ENCODE results near the gene INO80.

The INO80 gene

DNA sequence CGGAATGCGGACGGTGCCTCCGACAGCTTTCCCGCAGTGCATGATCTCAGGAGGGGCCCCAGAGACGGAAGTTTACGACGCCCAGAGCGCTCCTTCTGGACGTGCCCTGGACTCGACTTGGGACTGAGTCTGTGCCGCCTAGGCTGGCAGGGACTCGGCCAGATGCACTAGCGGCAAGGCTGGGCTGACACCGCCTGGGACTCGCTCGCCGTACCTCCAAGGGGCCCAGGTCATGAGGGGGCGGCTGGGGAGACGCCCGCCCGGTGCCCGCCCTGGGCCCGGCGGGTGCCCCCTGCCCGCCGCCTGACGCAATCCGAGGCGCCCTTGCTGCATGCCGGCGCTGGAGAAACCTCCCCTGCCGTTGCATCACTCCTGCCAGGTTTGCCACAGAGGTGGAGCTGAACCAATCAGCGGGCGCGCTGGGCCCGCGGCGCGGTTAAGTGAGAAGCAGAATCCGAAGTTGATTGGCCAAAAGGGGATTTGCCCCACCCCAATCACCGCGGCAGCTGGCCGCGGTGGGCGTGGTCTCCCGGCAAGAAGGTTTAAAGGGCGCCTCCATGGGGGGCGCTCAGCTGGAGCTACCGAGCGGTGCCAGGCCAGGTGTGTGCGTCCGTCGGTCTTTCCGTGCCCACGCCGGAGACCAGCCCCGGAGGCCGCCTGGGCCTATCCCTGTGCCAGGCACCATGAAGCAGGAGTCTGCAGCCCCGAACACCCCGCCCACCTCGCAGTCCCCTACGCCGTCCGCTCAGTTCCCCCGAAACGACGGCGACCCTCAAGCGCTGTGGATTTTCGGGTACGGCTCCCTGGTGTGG lies 163.0 kb downstream of the INO80 start, which contains the start of gene CHAC1:
Gene CHAC1, plus strand, starts transcription at position 571 of the 812 bp plus-strand sequence. Its CDS starts 113 bp downstream, at position 684.
- peaks cover 5 to 12% of the 10 kb centered on the region in 2 experiments for H3K27me3 ChIP-seq (ENCODE audit: control insufficient read depth in 1 of 2, insufficient read depth in 1 of 2, low read length in 2 of 2)
- peak within 1 kb of the TSS; percentile 29 to 86 for H3K4ac ChIP-seq (ENCODE audit: low read depth in 1 of 2, low read length in 2 of 2)
- under 1% methylated on average over 72 of the region's 72 CpGs for WGBS
- peak within 1 kb of the TSS; percentile 93 for H4K8ac ChIP-seq (ENCODE audit: low read length)
- peak within 1 kb of the TSS; percentile 79 to 90 for H3K4me3 ChIP-seq (ENCODE audit: insufficient read depth in 1 of 2, low read depth in 1 of 2, low read length in 2 of 2)
- peak within 1 kb of the TSS; percentile 89 for H3K9ac ChIP-seq (ENCODE audit: low read length)
- peak within 1 kb of the TSS in 1 of 2 experiments; percentile 45 for H3K14ac ChIP-seq (ENCODE audit: low read length in 2 of 2)
- H2BK120ac ChIP-seq (ENCODE audit: low read depth, low read length), result peak within 1 kb of the TSS; percentile 94
- peaks cover 36% of the 10 kb centered on the region for H3K4me1 ChIP-seq (ENCODE audit: control insufficient read depth, insufficient read depth, low read depth, low read length)
- H2BK12ac ChIP-seq (ENCODE audit: low read length in 2 of 2), result peak within 1 kb of the TSS in 1 of 2 experiments; percentile 87
- H2AFZ ChIP-seq (ENCODE audit: low read depth, low read length), result peak within 1 kb of the TSS; percentile 94
- peak within 1 kb of the TSS; percentile 85 for H3K18ac ChIP-seq (ENCODE audit: low read depth in 1 of 2, low read length in 2 of 2)
- H3K27ac ChIP-seq (ENCODE audit: low read length, poor library complexity, severe bottlenecking), result peak within 1 kb of the TSS; percentile 47
- peak; percentile 95 for DNase-seq
- no peak within 1 kb of the TSS for H2BK5ac ChIP-seq (ENCODE audit: low read depth, low read length, poor library complexity, severe bottlenecking)
- peak within 1 kb of the TSS; percentile 97 for H2BK15ac ChIP-seq (ENCODE audit: low read depth, poor library complexity, severe bottlenecking)
- peak within 1 kb of the TSS; percentile 90 for H4K91ac ChIP-seq (ENCODE audit: low read length)
- no peaks in the 10 kb centered on the region for H3K9me3 ChIP-seq (ENCODE audit: control insufficient read depth, low read length)
- H3K36me3 ChIP-seq (ENCODE audit: control insufficient read depth in 1 of 2, insufficient read depth in 2 of 2, low read depth in 1 of 2, low read length in 2 of 2), result peaks cover 0 to 22% of the 10 kb centered on the region in 2 experiments
- H3K4me2 ChIP-seq (ENCODE audit: low read length, poor library complexity, severe bottlenecking), result peak within 1 kb of the TSS; percentile 95
- H3K79me1 ChIP-seq (replicated peaks; ENCODE audit: low read length, poor library complexity, severe bottlenecking), result peaks cover 8% of the 10 kb centered on the region
- no peak within 1 kb of the TSS for H2AK5ac ChIP-seq (ENCODE audit: low read length, severe bottlenecking)
- H3K23ac ChIP-seq (ENCODE audit: low read length in 2 of 2), result peak within 1 kb of the TSS in 1 of 2 experiments; percentile 53

DNA sequence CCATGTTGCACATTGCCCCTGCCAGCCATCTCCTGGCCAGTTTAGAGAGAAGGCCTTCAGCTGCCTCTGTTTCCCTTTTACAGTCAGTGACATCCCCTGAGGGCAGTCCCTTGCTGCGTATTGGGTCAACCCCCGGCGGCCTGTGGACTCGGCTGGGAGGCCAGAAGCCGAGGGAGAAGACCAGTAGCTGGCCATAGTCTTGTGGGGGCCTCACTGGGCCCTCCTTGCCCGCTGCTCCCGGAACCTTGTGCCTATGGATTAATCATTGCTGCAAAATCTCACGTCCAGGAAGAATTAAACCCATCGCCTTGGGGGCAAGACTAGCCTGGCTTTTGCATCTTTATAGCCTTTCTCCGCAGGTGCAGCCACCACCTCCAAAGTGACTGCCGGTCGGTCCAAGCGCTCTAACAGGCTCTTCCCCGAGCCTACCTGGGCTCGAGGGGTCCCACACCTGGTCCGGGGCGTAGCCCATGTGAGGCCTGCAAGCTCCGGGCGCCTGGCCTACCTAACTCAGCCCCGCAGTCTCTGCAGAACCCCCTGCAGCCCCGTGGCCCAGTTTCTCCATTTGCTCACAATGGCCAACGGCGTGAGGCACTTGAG lies 163.7 kb downstream of the INO80 start:
- peaks cover 8% of the 10 kb centered on the region for H3K79me1 ChIP-seq (replicated peaks; ENCODE audit: low read length, poor library complexity, severe bottlenecking)
- no peak overlapping the region for H3K23ac ChIP-seq (ENCODE audit: low read length in 2 of 2)
- H3K18ac ChIP-seq (ENCODE audit: low read depth in 1 of 2, low read length in 2 of 2), result peak overlapping the region; percentile 47 to 81
- H3K4ac ChIP-seq (ENCODE audit: low read depth in 1 of 2, low read length in 2 of 2), result peak overlapping the region; percentile 29 to 86
- peaks cover 5 to 12% of the 10 kb centered on the region in 2 experiments for H3K27me3 ChIP-seq (ENCODE audit: control insufficient read depth in 1 of 2, insufficient read depth in 1 of 2, low read length in 2 of 2)
- peaks cover 34% of the 10 kb centered on the region for H3K4me1 ChIP-seq (ENCODE audit: control insufficient read depth, insufficient read depth, low read depth, low read length)
- H2AK5ac ChIP-seq (ENCODE audit: low read length, severe bottlenecking), result no peak overlapping the region
- peak overlapping the region; percentile 90 for H4K91ac ChIP-seq (ENCODE audit: low read length)
- peak overlapping the region; percentile 89 for H3K9ac ChIP-seq (ENCODE audit: low read length)
- no peak overlapping the region for H2BK5ac ChIP-seq (ENCODE audit: low read depth, low read length, poor library complexity, severe bottlenecking)
- peak overlapping the region in 1 of 2 experiments; percentile 37 for H3K14ac ChIP-seq (ENCODE audit: low read length in 2 of 2)
- H2BK12ac ChIP-seq (ENCODE audit: low read length in 2 of 2), result peak overlapping the region in 1 of 2 experiments; percentile 40
- peak overlapping the region; percentile 93 for H4K8ac ChIP-seq (ENCODE audit: low read length)
- H3K27ac ChIP-seq (ENCODE audit: low read length, poor library complexity, severe bottlenecking), result peak overlapping the region; percentile 47
- peaks cover 0 to 17% of the 10 kb centered on the region in 2 experiments for H3K36me3 ChIP-seq (ENCODE audit: control insufficient read depth in 1 of 2, insufficient read depth in 2 of 2, low read depth in 1 of 2, low read length in 2 of 2)
- WGBS, result 43% methylated on average over 23 of the region's 23 CpGs
- peak overlapping the region; percentile 53 for H3K4me2 ChIP-seq (ENCODE audit: low read length, poor library complexity, severe bottlenecking)
- peak overlapping the region; percentile 50 for H2BK15ac ChIP-seq (ENCODE audit: low read depth, poor library complexity, severe bottlenecking)
- H3K9me3 ChIP-seq (ENCODE audit: control insufficient read depth, low read length), result no peaks in the 10 kb centered on the region
- no peak for DNase-seq
- H2AFZ ChIP-seq (ENCODE audit: low read depth, low read length), result peak overlapping the region; percentile 43
- H2BK120ac ChIP-seq (ENCODE audit: low read depth, low read length), result peak overlapping the region; percentile 94
- H3K4me3 ChIP-seq (ENCODE audit: insufficient read depth in 1 of 2, low read depth in 1 of 2, low read length in 2 of 2), result peak overlapping the region; percentile 68 to 90

DNA sequence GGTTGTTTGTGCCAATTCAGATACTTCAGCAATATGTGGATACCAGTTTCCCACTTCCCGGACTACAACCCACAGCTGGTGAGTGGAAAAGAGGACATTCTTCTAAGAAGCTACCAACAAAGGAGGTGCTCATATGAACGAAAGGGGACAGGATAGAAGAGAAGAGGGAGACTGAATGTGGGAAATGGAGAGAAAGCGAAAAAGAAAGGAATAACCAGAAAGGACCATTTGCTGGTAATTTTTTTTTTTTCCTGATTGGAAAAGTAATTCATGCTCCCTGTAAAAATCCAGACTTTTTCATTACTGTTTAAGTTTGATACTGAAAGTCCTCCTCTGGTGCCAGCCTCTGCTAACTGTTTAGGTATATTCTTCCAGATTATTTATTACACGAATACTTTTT lies 164.3 kb downstream of the INO80 start:
- Histone ChIP-seq H3K18ac (ENCODE audit: low read depth in 1 of 2, low read length in 2 of 2) (no peak overlapping the region), H2BK5ac (ENCODE audit: low read depth, low read length, poor library complexity, severe bottlenecking) (no peak overlapping the region), H3K9me3 (ENCODE audit: control insufficient read depth, low read length) (no peaks in the 10 kb centered on the region), H2BK12ac (ENCODE audit: low read length in 2 of 2) (no peak overlapping the region), H2BK120ac (ENCODE audit: low read depth, low read length) (no peak overlapping the region), H3K27me3 (ENCODE audit: control insufficient read depth in 1 of 2, insufficient read depth in 1 of 2, low read length in 2 of 2) (peaks cover 5 to 12% of the 10 kb centered on the region in 2 experiments), H3K27ac (ENCODE audit: low read length, poor library complexity, severe bottlenecking) (no peak overlapping the region), H3K4me3 (ENCODE audit: insufficient read depth in 1 of 2, low read depth in 1 of 2, low read length in 2 of 2) (no peak overlapping the region), H3K4me1 (ENCODE audit: control insufficient read depth, insufficient read depth, low read depth, low read length) (peaks cover 31% of the 10 kb centered on the region), H2AFZ (ENCODE audit: low read depth, low read length) (no peak overlapping the region), H2AK5ac (ENCODE audit: low read length, severe bottlenecking) (no peak overlapping the region), H3K14ac (ENCODE audit: low read length in 2 of 2) (no peak overlapping the region), H3K23ac (ENCODE audit: low read length in 2 of 2) (no peak overlapping the region), H4K8ac (ENCODE audit: low read length) (no peak overlapping the region), H3K36me3 (ENCODE audit: control insufficient read depth in 1 of 2, insufficient read depth in 2 of 2, low read depth in 1 of 2, low read length in 2 of 2) (peaks cover 0 to 13% of the 10 kb centered on the region in 2 experiments), H4K91ac (ENCODE audit: low read length) (no peak overlapping the region), H3K4me2 (ENCODE audit: low read length, poor library complexity, severe bottlenecking) (no peak overlapping the region), H3K9ac (ENCODE audit: low read length) (no peak overlapping the region), H3K4ac (ENCODE audit: low read depth in 1 of 2, low read length in 2 of 2) (no peak overlapping the region), H3K79me1 (replicated peaks; ENCODE audit: low read length, poor library complexity, severe bottlenecking) (peaks cover 8% of the 10 kb centered on the region), H2BK15ac (ENCODE audit: low read depth, poor library complexity, severe bottlenecking) (no peak overlapping the region)
- no peak for DNase-seq
- WGBS, result 81% methylated on average over 2 of the region's 4 CpGs

DNA sequence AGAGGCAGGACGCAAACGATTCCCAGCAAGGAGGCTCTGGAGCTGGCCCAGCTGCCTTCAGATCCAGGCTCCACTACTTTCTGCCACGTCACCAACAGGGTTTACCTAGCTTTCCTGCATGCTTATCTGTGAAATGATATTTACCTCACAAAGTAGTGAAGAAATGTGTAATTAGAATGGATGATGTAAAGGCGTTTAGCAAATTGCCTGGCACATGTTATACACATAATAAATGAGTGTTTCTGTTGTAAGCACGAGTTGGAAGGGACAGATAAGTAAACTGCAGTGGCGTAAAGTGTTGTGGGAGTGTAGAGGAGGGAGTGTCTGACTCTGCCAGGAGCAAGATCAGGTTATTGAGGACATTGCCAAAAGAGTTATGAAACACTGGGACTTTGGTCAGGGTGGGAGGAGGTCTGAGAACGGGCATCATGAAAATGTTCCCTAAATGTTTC lies 166.3 kb downstream of the INO80 start:
- Histone ChIP-seq H4K8ac (ENCODE audit: low read length) (no peak overlapping the region), H2BK15ac (ENCODE audit: low read depth, poor library complexity, severe bottlenecking) (peak overlapping the region; percentile 4), H3K14ac (ENCODE audit: low read length in 2 of 2) (no peak overlapping the region), H3K27me3 (ENCODE audit: control insufficient read depth in 1 of 2, insufficient read depth in 1 of 2, low read length in 2 of 2) (peaks cover 5 to 14% of the 10 kb centered on the region in 2 experiments), H3K4me3 (ENCODE audit: insufficient read depth in 1 of 2, low read depth in 1 of 2, low read length in 2 of 2) (no peak overlapping the region), H2BK12ac (ENCODE audit: low read length in 2 of 2) (peak overlapping the region in 1 of 2 experiments; percentile 38), H3K23ac (ENCODE audit: low read length in 2 of 2) (peak overlapping the region in 1 of 2 experiments; percentile 18), H3K18ac (ENCODE audit: low read depth in 1 of 2, low read length in 2 of 2) (no peak overlapping the region), H3K4me1 (ENCODE audit: control insufficient read depth, insufficient read depth, low read depth, low read length) (peaks cover 15% of the 10 kb centered on the region), H2BK120ac (ENCODE audit: low read depth, low read length) (no peak overlapping the region), H2AFZ (ENCODE audit: low read depth, low read length) (no peak overlapping the region), H4K91ac (ENCODE audit: low read length) (no peak overlapping the region), H3K79me1 (replicated peaks; ENCODE audit: low read length, poor library complexity, severe bottlenecking) (peaks cover 3% of the 10 kb centered on the region), H2AK5ac (ENCODE audit: low read length, severe bottlenecking) (no peak overlapping the region), H3K9ac (ENCODE audit: low read length) (no peak overlapping the region), H3K36me3 (ENCODE audit: control insufficient read depth in 1 of 2, insufficient read depth in 2 of 2, low read depth in 1 of 2, low read length in 2 of 2) (no peaks in the 10 kb centered on the region), H3K4ac (ENCODE audit: low read depth in 1 of 2, low read length in 2 of 2) (no peak overlapping the region), H3K4me2 (ENCODE audit: low read length, poor library complexity, severe bottlenecking) (no peak overlapping the region), H3K27ac (ENCODE audit: low read length, poor library complexity, severe bottlenecking) (no peak overlapping the region), H2BK5ac (ENCODE audit: low read depth, low read length, poor library complexity, severe bottlenecking) (no peak overlapping the region), H3K9me3 (ENCODE audit: control insufficient read depth, low read length) (no peaks in the 10 kb centered on the region)
- WGBS, result 75% methylated on average over 6 of the region's 7 CpGs
- no peak for DNase-seq
